Limb (tissue), 2 donors: ENCODE results near the gene TNXB.
A peak's percentile ranks its signal among the peaks of the same experiment; 100 is the strongest.
"Not testable (repeated sequence)": the region's sequence is repeated elsewhere in the genome, so short reads cannot be mapped to it uniquely, and the experiment has no call there.

Experiments used
- DNase-seq, 2 donors: peaks; one replicate each; pipeline ENCODE4 v3.0.0-alpha.2; 2016; ENCODE audit errors: extremely low spot score in 2 of 2

The TNXB gene

GRCh38 chr6:32113386-32114352 is 4.5 kb upstream of the TNXB start:
- DNase-seq, result peak; percentile 63 to 81

- DNase-seq, result peak; percentile 77 to 83
Measured at GRCh38 chr6:32112431-32112980, 3.4 kb upstream of the TNXB start.

GRCh38 chr6:32111424-32112066 is 2.4 kb upstream of the TNXB start:
- no peak for DNase-seq

- no peak for DNase-seq
Measured at GRCh38 chr6:32110632-32111031, 1.5 kb upstream of the TNXB start.

GRCh38 chr6:32109765-32110160 is 625 bp upstream of the TNXB start:
- DNase-seq, result no peak

GRCh38 chr6:32108727-32109113 is 418 bp downstream of the TNXB start:
- no peak for DNase-seq

- peak; percentile 80 to 84 for DNase-seq
Measured at GRCh38 chr6:32108094-32108627, 977 bp downstream of the TNXB start.

GRCh38 chr6:32107406-32107805 is 1.7 kb downstream of the TNXB start:
- no peak for DNase-seq

- no peak for DNase-seq
Measured at GRCh38 chr6:32105433-32105832, 3.7 kb downstream of the TNXB start.

GRCh38 chr6:32102255-32102654 is 6.9 kb downstream of the TNXB start:
- no peak for DNase-seq

- not testable (repeated sequence) for DNase-seq
Measured at GRCh38 chr6:32100251-32100650, 8.9 kb downstream of the TNXB start.

GRCh38 chr6:32097364-32097763 is 11.8 kb downstream of the TNXB start:
- no peak for DNase-seq

GRCh38 chr6:32096394-32097258 is 12.5 kb downstream of the TNXB start:
- peak in 1 of 2 donors; percentile 42 for DNase-seq

- peak in 1 of 2 donors; percentile 31 for DNase-seq
Measured at GRCh38 chr6:32096087-32096393, 13.1 kb downstream of the TNXB start.

- no peak for DNase-seq
Measured at GRCh38 chr6:32095338-32096086, 13.6 kb downstream of the TNXB start.

GRCh38 chr6:32092760-32093497 is 16.2 kb downstream of the TNXB start:
- no peak for DNase-seq

- no peak for DNase-seq
Measured at GRCh38 chr6:32089082-32089828, 19.9 kb downstream of the TNXB start.

- no peak for DNase-seq
Measured at GRCh38 chr6:32088487-32089049, 20.6 kb downstream of the TNXB start.
